Activated CD4-positive, alpha-beta T cell treated with anti-CD3 and anti-CD28 coated beads for 48 hours (primary cell): ENCODE results near the gene RECK.

Experiments used
- DNase-seq: peaks from one replicate; pipeline ENCODE4 v3.0.0-alpha.2; 2020

Gene RECK

DNA sequence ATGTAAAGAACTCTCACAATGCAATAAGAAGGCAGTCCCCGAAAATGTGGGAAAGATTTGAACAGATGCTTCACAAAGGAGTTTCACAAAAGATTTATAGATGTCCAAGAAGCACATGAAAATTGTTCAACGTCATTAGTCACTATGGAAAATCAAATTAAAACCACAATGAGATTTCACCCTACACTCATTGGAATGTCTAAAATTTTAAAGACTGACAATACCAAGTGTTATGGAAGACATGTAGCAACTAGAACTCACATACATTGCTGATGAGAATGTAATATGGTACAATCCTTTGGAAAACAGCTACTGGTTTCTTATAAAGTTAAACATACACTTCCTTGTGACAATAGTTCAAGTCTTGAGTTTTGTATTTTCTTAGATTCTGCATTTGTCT, 11.0 kb upstream of the RECK start:
- DNase-seq = no peak

DNA sequence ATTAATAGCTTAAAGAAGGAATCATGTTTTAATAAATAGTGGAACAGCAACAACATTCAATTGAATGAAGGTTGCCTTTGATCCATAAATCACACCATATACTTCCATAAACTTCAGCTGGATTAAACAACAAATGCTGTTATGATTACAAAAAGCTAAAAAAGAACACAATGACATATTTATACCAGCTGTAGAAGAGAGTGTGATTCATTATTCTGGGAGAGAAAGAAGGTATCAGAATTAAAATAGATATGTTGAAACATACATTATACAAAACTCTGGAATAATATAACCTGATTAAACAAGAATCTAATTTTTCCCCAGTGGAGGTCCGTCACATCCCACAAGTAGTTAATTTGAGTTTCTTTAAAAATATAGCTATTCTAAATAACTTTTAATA, 7.5 kb upstream of the RECK start:
- no peak for DNase-seq

DNA sequence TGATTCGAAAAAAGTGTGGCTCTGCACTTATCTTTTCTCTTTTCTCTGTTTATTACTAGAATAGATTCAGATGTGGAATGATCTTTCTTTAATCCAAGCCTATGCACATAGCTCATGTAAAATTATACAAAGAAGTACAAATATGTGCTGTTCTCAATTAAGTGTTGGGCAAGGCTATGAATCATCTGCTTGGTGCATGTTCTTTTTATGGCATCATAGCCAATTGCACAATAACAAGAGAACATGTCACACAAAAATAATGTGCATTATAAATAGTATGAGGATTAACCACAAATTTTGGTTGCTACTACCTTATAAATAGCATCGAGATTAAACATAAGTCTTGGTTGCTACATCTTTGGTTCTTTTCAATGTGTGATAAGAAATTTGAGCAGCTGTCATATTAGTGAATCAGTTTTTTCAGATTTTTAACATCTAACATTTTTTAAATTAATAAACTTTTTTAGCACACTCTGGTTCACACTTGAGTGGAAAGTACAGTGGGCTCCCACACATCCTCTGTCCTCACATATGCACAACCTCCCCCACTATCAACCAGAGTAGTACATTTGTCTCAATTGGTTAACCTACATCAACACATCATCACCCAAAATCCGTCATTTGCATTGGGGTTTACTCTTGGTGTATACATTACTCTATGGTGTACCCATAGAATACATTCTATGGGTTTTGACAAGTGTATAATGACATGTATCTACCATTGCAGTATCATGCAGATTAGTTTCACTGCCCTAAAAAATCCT, 6.8 kb upstream of the RECK start:
- no peak for DNase-seq

DNA sequence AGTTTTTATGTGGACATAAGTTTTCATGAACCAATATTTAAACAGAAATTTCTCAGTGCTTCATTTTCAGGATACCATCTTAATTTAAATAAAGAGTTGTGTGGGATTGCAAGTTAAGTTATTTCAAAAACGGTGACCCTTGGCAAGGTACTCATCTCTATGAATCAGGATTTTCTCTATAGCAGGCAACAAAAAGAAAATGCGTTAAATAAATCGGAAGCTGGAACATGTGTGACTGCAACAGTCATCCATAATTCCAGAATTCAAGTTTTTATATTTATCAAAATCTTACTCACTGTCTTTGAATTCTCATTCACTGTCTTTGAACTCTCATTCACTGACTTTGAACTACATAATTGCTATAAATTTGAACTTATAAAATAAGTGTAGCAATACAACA, 5.8 kb upstream of the RECK start:
- no peak for DNase-seq

DNA sequence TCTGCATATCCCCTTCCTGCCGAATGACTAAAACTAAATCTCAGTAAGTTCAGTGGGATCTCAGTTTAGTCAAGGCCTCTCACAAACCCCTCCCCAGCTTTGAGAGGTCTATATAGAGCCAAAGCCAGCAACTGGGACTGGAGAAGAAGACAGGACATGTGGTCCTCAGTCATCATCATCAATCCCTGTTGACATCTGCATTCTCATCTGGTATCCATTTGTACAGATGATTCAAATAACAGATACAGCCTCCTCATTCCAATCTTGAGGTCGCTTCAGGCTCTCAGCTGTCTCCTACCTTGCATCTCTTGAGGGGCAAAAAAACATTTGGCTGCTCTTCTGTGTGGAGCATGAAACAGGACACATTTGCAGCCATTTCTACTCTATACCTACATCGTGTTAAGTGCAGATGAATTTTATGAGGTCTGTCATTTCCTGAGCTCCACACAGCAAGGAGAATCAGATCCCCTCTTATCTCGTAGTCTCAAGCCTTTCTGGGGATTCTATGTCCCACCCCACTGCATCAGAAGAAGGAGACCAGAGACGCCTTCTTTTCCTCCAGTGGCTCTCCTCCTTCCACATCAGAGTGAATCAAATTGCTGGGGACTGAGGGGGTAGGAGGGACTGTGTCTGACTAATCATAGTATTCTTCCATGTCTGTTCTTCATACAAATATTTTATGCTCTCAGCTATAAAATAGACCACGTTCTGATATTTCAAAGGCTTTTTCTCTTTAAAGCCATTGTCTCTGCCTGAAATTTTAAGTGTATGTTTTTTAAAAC, 4.7 kb upstream of the RECK start:
- DNase-seq = no peak

DNA sequence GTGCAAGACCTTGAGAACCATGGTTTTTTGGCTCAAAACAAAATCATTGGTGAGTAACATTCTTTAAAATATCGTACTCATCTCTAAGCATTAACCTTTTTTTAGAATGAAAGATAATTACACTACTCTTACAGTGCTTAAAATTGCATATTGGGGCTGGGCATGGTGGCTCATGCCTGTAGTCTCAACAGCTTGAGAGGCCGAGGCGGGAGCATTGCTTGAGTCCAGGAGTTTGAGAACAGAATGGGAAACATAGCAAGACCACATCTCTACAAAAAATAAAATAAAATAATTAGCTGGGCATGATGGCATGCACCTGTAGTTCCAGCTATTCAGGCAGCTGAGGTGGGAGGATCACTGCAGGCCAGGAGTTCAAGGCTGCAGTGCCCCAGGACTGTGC, 2.9 kb upstream of the RECK start:
- no peak for DNase-seq

DNA sequence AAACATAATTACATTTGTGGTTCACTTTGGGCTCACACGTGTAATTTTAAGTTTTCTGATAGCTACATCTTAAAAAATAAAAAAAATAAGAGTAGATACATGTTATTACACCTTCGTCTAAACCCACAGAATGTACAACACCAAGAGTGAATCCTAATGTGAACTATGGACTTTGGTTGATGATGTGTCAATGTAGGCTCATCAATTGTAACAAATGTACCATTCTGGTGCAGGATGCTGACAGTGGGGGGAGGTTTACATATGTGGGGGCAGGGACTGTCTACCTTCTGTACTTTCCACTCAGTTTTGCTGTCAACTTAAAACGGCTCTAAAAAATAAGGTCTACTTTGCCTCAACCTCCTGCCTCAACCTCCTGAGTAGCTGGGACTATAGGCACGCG, 2.5 kb upstream of the RECK start:
- DNase-seq = no peak

DNA sequence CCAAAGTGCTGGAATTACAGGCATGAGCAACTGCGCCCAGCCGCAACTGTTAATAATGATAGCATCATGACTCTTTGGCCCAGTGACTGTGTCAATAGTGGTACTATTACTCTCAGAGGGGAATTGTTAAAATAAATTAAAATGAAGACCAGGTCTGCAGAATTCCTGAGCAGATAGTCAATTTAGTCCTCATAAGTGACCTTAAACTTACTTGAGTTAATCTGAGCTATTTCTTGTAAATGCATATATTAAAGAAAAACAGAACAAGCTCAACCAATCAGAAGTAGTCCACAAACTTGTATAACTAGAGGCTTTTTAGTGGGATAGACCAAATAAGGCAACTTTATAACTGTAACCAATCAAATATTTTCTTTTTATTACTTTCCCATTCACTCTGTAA, 1.7 kb upstream of the RECK start:
- DNase-seq = no peak

DNA sequence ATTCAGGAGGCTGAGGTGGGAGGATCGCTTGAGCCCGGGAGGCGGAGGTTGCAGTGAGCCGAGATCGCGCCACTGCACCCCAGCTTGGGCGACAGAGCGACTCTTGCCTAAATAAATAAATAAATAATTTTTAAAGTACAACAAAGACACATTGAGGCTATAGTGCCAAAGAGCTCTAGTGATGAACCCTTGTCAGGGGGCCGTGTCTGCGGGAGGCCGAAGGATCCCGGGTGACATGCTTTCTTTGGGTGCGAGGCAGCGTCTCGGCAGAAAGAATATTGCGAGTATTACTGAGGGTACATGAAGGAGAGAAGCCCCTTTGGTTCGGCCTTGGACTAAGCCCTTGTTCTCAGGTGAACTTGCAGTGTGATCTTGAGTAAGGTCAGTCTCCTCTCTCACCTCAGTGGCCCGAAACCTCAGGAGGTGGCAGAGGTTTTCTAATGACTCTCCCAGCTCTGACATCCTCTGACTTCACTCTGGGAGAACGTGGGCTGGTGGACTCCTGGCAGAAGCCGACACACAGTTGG, 397 bp upstream of the RECK start:
- DNase-seq = no peak

DNA sequence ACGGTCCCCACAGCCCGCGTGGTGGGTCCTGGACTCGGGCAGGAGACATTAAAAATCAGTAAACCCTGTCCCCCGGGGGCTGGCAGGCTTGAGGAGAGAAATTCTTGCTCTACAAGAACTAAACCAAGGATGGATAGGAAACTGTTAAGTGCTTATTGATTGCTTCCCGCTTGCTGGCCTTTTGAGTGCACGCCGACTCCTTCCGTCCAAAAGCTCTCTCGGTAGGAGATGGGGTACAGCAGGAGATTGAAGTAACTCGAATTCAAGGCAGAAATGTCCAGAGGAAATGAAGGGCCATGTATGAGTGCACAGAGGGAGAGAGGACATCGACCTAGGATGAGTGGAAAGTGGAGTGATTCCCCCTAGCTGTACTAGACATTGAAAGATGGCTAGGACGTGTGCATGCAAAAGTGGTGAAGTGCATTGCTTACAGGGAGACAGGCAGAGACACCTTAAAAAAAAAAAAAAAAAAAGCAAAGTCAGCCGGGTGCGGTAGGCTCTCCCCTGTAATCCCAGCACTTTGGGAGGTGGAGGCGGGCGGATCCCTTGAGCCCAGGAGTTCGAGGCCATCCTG, 923 bp downstream of the RECK start:
- no peak for DNase-seq

DNA sequence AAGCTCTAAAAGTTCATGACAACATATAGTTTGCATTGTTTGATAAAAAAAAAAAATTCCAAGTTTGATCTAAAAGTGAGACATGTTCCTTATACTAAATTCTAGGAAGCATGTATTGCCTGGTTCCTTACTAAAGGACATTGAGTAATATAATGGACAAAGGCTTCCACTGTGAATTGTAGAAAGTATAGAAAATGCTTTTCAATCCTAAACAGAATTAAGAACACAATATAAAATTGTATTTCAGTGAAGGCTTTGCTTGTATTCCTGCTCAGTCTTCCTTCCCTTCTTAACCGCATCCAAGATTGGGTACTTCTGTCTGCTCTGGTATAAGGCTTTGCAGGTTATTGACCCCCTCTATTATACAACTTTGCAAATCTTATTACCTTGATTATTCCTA, 2.4 kb downstream of the RECK start:
- DNase-seq = no peak

DNA sequence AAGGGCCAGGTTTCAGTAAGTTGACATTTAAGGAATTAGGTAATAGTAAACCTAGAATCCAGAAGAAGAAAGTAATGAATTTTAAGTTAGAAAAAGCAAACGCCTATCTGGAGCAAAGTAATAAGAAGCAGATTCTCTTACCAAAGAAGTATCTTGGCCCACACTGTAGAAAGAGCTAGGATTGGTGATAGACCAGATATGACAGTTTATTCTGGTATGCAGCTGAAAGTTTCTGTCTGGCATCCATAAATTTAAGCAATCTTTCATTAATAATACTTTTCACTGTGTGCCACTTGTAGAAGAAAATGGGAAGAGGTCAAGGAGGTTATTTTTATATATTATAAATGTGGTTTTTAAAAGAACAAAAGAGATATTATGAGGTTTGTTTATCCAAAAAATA, 3.0 kb downstream of the RECK start:
- DNase-seq = no peak

DNA sequence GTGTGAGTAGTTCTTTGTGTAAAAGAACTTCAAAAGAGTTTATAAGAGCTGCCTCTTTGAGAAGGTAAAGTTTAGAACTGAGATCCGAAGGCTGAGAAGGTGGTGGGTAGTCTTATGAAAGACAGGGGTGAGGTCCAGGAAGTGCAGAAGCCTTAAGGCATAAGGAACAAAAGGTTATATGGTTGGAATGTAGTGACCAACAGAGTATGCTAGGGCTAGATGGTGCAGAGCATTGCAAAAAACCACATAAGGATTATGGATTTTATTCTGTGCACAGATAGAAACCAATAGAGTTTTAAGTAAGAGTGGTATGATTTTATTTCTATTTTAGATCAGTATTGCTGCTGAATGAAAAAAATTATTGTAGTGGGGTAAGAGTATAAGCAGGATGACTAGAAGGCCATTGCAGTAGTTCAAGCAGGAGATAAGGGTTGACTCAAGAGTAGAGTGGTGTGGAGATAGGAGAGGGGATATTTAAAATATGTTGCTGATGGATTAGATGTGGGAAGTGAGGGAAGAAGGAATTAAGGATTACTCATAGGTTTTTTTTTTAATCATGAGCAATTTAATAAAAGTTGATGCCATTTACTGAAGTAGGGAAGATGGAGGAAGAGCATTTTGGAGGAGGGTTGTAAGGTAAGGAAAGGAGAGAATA, 3.7 kb downstream of the RECK start:
- DNase-seq = no peak

DNA sequence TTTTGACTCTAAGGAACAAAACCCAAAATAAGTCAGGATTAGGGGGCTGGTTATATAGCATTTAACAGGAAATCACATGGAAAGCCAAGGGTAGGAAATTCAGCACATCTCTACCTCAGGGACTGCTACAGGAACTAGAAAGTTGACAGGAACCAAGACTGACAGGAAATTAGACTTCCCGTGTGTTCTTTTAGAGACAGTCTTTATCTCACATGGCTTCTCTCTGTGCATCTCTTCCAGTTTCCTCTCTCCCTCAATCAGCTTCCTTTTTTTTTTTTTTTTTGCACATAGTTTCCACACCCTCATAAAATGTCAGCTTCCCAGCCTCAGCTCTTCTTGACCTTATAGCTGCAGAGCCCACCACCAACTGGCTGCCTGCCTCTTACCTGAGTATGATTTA, 4.8 kb downstream of the RECK start:
- DNase-seq = no peak

DNA sequence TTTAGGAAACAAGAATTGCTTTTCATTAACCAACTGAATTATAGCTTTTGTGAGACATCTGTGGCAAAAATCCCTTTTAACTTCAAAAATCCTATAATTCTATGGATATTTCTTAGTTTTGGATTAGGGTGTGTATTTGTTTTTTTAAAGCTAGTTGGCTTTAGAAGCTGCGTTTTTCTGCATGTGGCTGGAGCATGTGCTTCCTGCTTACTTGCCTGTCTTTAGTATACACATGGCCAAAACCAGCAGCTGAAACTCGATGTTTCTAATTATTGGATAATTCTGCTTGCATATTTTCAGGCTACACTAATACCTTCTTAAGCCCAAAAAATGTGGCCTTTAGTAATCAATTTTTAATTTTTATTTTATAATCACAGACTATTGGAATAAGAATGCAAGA, 8.9 kb downstream of the RECK start:
- no peak for DNase-seq

DNA sequence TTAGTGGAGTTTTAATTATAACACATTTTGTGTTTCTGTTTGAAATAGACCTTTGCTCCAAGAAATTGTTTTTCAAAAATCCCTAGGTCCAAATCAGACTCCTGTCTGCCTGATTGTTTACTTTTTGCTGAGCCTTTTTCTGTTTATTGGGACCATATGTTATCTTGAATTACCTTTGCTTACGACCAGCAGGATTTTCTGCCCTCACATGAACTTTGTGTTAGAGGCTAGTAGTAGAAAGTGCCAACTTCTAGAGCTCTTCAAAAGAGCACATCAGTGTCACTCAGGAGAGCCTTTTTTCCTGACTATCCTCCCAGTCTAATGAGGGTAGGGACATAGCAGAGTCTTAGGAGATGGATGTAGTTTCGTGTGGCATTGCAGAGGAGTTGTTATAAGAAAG, 10.2 kb downstream of the RECK start:
- no peak for DNase-seq

DNA sequence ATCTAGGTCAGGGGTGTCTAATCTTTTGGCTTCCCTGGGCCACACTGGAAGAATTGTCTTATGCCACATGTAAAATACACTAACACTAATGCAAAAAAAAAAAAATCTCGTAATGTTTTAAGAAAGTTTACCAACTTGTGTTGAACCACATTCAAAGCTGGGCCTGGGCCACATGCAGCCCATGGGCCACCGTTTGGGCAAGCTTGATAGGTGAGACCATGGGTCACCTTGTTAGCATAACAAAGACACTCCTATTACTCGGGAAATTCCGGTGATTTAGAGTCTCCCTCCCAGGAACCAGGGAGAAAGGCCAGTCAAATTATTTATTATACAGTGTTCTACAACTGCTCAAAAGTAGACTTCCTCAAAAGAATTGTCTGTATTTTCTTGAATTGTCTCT, 12.7 kb downstream of the RECK start:
- no peak for DNase-seq

DNA sequence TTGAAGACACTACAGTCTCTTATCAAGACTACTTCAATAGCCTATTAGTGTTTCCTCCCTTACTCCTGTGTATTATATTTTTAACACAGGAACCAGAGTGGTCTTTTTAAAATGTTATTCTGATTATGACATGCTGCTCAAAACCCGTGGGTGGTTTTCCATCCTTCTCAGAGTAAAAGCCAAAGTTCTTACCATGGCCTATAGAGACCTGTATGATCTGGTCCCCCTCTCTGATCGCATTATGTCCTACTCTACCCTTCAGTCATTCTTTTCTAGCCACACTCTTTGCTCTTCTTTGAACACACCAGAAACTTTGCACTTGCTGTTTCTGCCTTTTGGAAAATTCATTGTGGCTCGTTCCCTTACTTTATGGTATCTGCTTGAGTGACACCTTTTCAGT, 13.8 kb downstream of the RECK start:
- DNase-seq = no peak

DNA sequence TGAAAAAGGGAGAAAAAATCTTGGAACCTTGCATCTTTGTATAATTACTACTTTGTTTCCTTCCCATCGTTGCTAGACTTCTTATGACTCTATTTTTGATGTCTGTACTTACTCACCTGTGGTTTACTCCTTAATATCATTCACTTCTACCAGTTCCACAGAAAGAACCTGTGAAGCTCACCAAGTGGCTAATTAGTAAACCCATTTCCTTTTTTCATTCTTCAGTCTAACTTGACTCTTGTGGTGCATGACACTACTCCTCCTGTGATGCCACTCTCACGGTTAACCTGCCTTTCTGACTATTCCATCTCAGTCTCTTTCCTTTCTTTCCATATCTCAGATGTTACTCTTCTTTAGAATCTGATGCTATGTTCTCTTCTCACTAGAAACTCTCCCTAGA, 14.6 kb downstream of the RECK start:
- peak; percentile 17 for DNase-seq

DNA sequence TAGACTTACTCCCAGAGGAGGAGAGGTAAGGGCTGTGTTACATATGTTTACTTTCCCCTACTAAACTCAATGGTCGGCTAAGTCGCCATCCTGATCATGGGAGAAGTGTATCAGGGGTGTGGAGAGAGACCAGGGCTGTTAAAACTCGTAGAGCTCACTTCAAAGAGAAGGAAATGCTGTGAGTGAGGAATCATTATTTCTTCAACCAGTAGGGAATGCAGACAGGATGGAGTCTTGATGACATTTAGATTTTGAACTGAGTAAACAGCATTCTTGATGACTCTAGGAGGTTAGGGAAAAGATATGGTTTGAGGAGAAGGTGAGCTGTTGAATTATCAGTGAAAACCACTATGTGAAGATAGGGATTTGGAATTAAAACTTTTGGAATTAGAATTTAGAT, 17.3 kb downstream of the RECK start:
- no peak for DNase-seq

DNA sequence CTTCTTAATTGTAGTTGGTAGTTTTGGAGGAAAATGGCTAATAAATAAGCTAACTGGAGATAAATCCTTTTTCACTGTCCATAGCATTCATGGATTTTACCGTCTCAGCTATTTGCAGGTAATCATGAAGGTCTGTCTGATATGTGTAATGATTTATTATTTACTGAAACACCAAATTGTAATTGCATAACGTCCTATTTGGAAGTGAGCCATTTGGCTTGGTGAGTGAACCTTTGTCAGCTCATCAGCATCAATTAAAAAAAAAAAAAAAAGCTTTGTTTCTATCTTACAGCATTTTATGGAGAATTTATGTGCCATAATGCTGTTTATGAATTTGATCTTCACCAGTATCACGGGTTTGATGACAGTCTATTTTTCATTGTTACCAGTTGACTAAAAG, 20.2 kb downstream of the RECK start:
- DNase-seq = no peak

DNA sequence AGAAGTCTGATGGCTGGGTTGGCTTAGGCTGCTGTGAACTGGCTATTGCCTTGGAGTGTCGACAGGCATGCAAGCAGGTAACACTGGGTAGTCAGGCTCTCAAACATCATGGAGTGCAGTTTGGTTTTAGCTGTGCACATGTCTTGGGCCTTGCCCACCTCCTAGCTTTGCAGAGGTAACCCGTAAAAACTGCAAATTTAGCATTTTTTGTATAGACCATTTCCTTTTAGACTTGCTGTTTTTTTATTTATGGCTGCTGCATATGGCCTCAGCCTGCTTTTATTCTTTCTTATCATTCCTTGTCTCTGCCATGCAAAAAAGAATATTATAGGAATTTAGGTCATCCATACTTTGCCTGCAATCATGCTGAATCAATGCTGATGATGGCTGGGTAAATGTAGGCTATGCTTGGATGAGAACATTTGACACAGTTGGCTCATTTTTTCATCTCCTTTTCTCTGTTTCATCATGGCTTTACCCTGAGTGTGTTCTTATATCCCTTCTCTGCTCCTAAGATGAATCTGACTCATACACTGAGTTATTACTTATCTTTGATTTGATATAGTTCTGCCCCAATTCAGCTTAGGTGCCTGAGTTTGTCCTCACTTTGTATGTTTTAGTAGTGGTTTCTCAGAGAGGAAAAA, 27.2 kb downstream of the RECK start:
- DNase-seq = no peak

DNA sequence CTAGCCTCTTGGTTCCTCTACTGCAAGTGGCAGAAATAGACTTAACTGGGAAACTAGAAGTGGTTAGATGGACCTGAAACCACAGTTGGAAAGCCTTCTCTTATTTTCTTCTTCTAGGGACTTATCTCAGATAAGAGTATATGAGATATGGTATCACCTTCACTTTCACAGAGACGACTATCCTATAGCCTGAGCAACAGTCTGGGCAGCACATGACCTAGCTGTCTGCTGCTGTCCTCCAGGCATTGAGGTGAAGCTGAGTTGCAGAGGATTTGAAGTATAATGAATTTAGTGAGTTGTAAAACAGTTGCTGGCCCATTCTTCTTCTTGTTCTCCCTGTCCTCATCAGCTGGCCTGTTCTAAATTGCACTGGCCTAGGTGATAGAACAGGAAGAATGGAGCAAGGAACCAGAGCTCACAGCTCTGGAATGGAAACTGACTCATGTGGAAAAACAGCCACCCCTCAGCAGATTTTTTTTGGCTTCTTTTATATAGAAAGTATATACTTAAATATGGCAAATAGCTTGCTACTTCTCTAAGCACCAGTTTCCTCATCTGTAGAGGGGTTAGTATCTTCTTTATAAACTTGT, 27.8 kb downstream of the RECK start:
- no peak for DNase-seq
